DND-41 (cell line): ENCODE data around the gene BRD7.

Experiments
- CTCF ChIP-seq: IDR thresholded peaks from 2 replicates; pipeline ENCODE4 v1.5.1; 2012; ENCODE audit warnings: borderline replicate concordance, low read length, moderate library complexity, mild to moderate bottlenecking; ENCODE audit not compliant: poor library complexity, severe bottlenecking; ENCODE audit errors: extremely low read depth
- EZH2 ChIP-seq: IDR thresholded peaks from 3 replicates; pipeline ENCODE4 v1.6.1; 2012; ENCODE audit warnings: borderline replicate concordance, low read depth, mild to moderate bottlenecking, moderate library complexity, low read length, inconsistent platforms; ENCODE audit not compliant: severe bottlenecking

- no peak for TF ChIP-seq CTCF
- TF ChIP-seq EZH2, result no peak
Observed at GRCh38 chr16:50359626-50360025, 9.2 kb downstream of the BRD7 start.
